Left lung (tissue), 10 donors: ENCODE results near the gene RPS19BP1. TPM values are rescaled to one million over a fixed set of nuclear protein-coding genes. Genes with fewer than 3 reads are reported as not detected.
A peak's percentile ranks its signal among the peaks of the same experiment; 100 is the strongest.

Experiments
- ATAC-seq: fragments of 200-7000 bp; cut with Tn5 transposase; one replicate; pipeline ENCODE4 v1.9.1; 2020; ENCODE audit warnings: moderate library complexity
- DNase-seq, 4 donors: peaks; one replicate each; pipeline ENCODE4 v3.0.0-alpha.2; 2013 to 2020
- H3K27ac ChIP-seq, 2 donors: fragments of 200-600 bp; sonication (generic) in 1 of 2; one replicate each; pipeline versions ENCODE4 v1.5.0 to v1.8.0; 2020 to 2021
- H3K27me3 ChIP-seq, 2 donors: fragments of 200-600 bp; sonication (generic) in 1 of 2; one replicate each; pipeline versions ENCODE4 v1.5.0 to v1.8.0; 2020 to 2021
- H3K36me3 ChIP-seq, 2 donors: fragments of 200-600 bp; sonication (generic) in 1 of 2; one replicate each; pipeline versions ENCODE4 v1.5.0 to v1.8.0; 2020 to 2021
- H3K4me1 ChIP-seq, 2 donors: fragments of 200-600 bp; one replicate each; pipeline ENCODE4 v1.8.0; 2021
- H3K4me3 ChIP-seq, 2 donors: fragments of 200-600 bp; sonication (generic) in 1 of 2; one replicate each; pipeline versions ENCODE4 v1.5.0 to v1.8.0; 2020 to 2021; ENCODE audit warnings: mild to moderate bottlenecking in 1 of 2
- H3K9me3 ChIP-seq, 2 donors: fragments of 200-600 bp; sonication (generic) in 1 of 2; one replicate each; pipeline versions ENCODE4 v1.5.0 to v1.8.0; 2020 to 2021
- intact Hi-C, 2 donors: fragments of 100-400 bp; cut with DNase I; formaldehyde crosslinking; loops; one replicate each; pipeline versions ENCODE4 v1.11.2 to v1.14.2; 2022
- polyA plus RNA-seq, 6 donors: library from polyadenylated mRNA; unstranded; fragments of 120-200 nt; gene quantifications; one replicate each; pipeline ENCODE4 v1.2.1, GENCODE V29; 2013; ENCODE audit not compliant: insufficient read length in 6 of 6
- total RNA-seq, 2 donors: library from RNA; stranded (reverse); fragmentation: NEBNext Ultra II Directional; extraction: Animal tissue kit (Norgen Biotek cat#: 25700); gene quantifications; one replicate each; pipeline ENCODE4 v1.2.1, GENCODE V29; 2021
- TF ChIP-seq, protein P1 (sequence below), 2 donors: fragments of 200-600 bp; sonication (generic) in 1 of 2; IDR thresholded peaks; one replicate each; pipeline versions ENCODE4 v1.5.0 to v1.8.0; 2021; ENCODE audit warnings: antibody characterized with exemption in 2 of 2
- donor health status: DM: no; HTN: yes; CAD: no.
- donor health status: DM: no; HTN: no; CAD: no.

RPS19BP1 gene
- total and polyA plus RNA-seq, 8 donors = 42.3 to 88.4 (median 51.8) TPM

DNA sequence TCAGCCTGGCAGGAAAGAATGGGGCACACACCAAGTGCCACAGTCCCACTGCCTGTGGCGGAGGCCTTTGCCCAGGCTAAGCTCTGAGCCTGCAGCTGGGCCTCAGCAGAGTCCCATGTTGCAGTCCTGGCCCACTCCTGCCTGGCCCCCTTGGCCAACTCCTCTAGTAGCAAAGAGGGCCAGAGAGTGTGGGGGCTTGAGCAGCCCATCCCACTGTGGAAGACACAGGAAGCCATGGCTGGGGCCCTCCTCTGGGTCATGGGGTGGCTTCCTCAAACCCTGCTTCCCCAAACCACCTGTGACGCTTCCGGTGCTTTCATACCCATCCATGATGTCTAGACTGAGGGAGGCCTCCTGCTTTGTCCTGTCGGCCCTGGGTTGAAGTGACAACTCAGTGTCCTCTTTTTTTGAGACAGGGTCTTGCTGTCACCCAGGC, 5.8 kb downstream of the RPS19BP1 start:
- ATAC-seq = no peak
- H3K4me3 ChIP-seq = no peak overlapping the region
- intact Hi-C loops = loop anchor here in 1 of 2 donors (5.0 kb wide), 1 partner anchor 34 kb away; no protein-coding TSS in a partner anchor
- TF ChIP-seq, protein P1, sequence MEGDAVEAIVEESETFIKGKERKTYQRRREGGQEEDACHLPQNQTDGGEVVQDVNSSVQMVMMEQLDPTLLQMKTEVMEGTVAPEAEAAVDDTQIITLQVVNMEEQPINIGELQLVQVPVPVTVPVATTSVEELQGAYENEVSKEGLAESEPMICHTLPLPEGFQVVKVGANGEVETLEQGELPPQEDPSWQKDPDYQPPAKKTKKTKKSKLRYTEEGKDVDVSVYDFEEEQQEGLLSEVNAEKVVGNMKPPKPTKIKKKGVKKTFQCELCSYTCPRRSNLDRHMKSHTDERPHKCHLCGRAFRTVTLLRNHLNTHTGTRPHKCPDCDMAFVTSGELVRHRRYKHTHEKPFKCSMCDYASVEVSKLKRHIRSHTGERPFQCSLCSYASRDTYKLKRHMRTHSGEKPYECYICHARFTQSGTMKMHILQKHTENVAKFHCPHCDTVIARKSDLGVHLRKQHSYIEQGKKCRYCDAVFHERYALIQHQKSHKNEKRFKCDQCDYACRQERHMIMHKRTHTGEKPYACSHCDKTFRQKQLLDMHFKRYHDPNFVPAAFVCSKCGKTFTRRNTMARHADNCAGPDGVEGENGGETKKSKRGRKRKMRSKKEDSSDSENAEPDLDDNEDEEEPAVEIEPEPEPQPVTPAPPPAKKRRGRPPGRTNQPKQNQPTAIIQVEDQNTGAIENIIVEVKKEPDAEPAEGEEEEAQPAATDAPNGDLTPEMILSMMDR (IDR thresholded peaks at IDR 0.05) = no peak
- H3K27me3 ChIP-seq = no peaks in the 10 kb centered on the region
- peaks cover 47 to 100% of the 10 kb centered on the region in 2 donors for H3K4me1 ChIP-seq
- DNase-seq = peak in 1 of 4 donors; percentile 77
- H3K27ac ChIP-seq = peak overlapping the region; percentile 26 to 83
- H3K36me3 ChIP-seq = peaks cover 0 to 69% of the 10 kb centered on the region in 2 donors
- no peaks in the 10 kb centered on the region for H3K9me3 ChIP-seq

DNA sequence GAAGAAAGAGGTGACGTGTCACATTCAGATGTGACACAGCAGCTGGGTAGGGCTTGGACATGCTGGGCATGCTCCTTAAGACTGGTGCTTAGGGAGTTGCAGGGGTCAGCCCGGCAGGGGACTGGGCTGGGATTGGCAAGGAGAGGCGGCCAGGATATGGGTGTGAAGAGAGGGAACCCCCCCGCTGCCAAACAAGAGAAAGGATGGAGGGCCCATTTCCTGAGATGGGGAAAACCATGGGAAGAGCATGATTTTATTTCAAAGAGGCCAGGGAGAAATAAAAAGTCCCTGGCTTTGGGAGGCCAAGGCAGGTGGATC, 6.9 kb downstream of the RPS19BP1 start:
- intact Hi-C loops = loop anchor here in 1 of 2 donors (5.0 kb wide), 1 partner anchor 33 kb away; no protein-coding TSS in a partner anchor
- Histone ChIP-seq H3K4me3 (no peak overlapping the region), H3K9me3 (no peaks in the 10 kb centered on the region), H3K27ac (peak overlapping the region in 1 of 2 donors; percentile 83), H3K4me1 (peaks cover 39 to 95% of the 10 kb centered on the region in 2 donors), H3K27me3 (no peaks in the 10 kb centered on the region), H3K36me3 (peaks cover 0 to 73% of the 10 kb centered on the region in 2 donors)
- DNase-seq (no peak), ATAC-seq (no peak)
- TF ChIP-seq, protein P1 (IDR thresholded peaks at IDR 0.05) = no peak

DNA sequence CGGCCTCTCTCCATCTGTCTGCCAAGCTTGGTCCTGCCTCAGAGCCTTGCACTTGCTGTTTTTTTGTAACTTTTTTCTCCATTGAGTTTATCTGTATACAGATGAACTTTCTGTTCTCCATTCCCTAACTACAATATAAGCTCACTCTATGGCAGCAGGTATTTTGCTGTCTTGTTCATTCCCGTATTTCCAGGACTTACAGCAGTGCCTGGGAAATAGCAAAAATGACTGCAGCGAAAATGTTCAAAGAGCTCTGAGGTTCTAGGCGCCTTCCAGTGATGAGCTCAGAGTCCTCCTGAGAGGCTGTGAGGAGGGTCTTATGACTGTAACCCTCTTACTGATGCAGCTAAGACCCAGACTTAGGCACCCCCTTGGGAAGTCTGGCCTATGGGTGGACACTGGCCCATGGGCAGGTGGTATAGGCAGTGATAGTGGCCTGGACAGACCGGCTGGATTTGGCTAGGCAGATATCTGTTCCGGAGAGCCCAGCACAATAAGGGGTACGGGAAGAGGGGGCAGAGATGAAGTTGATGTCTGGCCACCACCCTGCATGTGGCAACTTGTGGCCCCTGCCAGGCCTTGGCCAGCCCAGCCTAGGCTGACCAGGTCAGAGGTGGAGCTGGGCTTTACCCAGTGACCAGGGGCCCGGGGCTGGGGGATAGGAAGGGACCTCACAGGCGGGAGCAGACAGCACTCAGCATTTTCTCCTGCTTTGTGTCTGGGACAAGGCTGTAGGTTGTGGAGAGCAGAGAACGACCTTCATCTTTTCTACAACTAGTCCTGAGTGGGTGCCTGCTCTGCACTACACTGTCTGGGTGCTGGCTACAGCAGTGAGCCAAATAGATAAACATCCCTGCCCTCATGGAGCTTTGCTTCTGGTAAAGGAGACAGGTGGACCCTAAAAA, 7.5 kb downstream of the RPS19BP1 start:
- Histone ChIP-seq H3K4me3 (no peak overlapping the region), H3K9me3 (no peaks in the 10 kb centered on the region), H3K27ac (peak overlapping the region in 1 of 2 donors; percentile 83), H3K36me3 (peaks cover 0 to 67% of the 10 kb centered on the region in 2 donors), H3K27me3 (no peaks in the 10 kb centered on the region), H3K4me1 (peaks cover 37 to 89% of the 10 kb centered on the region in 2 donors)
- intact Hi-C loops = loop anchor here in 1 of 2 donors (5.0 kb wide), 1 partner anchor 33 kb away; no protein-coding TSS in a partner anchor
- ATAC-seq = no peak
- TF ChIP-seq, protein P1 (IDR thresholded peaks at IDR 0.05) = no peak
- no peak for DNase-seq

DNA sequence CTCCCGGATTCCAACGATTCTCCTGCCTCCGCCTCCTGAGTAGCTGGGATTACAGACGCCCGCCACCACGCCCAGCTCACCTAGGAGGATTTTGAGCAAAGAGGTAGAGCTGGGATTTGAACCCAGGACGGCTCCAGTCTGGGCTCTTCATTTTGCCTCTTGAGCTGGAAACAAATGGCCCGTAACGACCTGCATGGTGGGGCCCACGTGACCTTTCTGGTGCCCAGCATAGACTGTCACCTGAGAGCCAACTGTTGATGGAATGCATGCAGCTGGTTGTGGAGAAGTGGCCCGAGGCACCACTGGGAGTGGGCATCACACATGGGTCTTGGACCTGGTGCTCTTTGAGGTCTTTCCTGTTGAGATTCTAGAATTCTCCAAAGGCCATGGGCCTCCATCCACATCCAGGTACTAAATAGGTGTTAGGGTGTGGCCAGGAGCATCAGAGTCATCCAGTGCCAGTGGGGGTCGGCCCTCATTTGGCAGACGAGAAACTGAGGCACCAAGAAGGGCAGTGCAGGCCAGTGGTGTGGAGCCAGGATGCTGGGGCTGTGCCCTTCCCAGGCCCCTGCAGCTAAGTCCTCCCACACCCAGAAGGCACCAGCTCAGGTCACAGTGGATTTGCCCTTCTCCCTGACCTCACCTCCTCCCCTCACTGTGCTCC, 8.3 kb downstream of the RPS19BP1 start:
- Histone ChIP-seq H3K27me3 (no peaks in the 10 kb centered on the region), H3K27ac (peak overlapping the region in 1 of 2 donors; percentile 83), H3K4me1 (peaks cover 32 to 83% of the 10 kb centered on the region in 2 donors), H3K9me3 (no peaks in the 10 kb centered on the region), H3K4me3 (peak overlapping the region in 1 of 2 donors; percentile 100), H3K36me3 (peaks cover 0 to 60% of the 10 kb centered on the region in 2 donors)
- ATAC-seq (no peak), DNase-seq (no peak)
- TF ChIP-seq, protein P1 (IDR thresholded peaks at IDR 0.05) = no peak
- intact Hi-C loops = no loop called here
